DMS 273 (cell line): ENCODE data around the gene SND1.

Source experiments
- DNase-seq: peaks from one replicate; lab custom pipeline; 2025; ENCODE audit not compliant: unreplicated experiment; lab: John Stamatoyannopoulos, UW

Gene SND1

GRCh38 chr7:128076196-128076795 is 424.3 kb downstream of the SND1 start:
- no peak for DNase-seq

- peak; percentile 29 for DNase-seq
Measured at GRCh38 chr7:128076796-128077271, 424.8 kb downstream of the SND1 start.

GRCh38 chr7:128078309-128078708 is 426.3 kb downstream of the SND1 start:
- DNase-seq, result no peak

DNA sequence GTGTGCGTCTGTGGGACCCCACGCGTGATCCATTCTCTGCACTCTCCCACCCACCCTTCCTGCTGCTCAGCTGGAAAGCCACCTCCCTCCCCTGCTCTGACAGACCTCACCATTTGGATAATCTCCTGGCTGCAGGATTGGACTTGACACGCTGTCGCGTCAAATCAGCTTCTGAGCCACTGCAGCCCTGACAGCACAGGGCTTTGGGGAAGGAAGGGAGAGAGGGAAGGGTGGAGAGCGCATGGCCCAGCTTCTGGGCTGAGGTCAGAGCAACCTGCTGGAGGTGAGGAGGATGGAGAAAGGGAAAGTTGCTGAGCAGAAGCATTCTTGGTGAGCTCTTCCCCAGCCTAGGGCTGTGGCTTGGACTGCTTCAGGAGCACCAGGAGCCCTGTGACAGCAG is 428.2 kb downstream of the SND1 start:
- DNase-seq, result no peak

DNA sequence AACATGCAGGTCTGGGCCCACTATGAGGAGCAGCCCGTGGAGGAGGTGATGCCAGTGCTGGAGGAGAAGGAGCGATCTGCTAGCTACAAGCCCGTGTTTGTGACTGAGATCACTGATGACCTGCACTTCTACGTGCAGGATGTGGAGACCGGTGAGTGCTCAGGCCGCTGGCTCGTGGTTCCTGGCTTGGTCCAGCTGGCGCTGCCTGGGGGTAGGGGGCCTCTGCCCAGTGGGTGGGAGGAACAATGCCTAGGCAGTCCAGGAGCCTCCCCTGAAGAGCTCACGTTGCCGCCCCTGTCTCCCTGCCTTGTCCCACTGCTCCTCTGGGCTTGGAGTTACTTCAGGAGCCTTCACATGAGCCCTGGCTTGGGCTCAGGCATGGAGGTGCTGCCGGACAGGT is 429.4 kb downstream of the SND1 start:
- DNase-seq, result no peak

DNA sequence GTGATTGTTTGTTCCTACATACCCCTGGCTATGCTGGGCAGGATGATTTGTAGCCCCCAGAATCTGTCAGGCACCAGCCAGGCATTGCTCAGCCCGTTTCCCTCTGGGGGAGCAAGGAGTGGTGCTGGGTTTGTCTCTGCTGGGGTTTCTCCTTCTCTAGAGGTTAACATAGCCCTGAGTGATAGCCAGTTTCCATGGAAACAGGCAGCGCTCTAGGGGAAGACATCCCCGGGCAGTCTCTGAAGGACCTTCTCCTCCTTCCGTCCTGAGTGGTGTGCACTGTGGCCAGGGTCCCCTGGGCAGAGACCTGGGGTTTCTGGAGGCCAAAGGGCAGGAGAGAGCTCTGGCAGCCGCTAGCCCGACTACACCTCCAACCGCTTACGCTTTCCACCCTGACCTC is 429.8 kb downstream of the SND1 start:
- DNase-seq, result no peak

GRCh38 chr7:128082431-128082830 is 430.4 kb downstream of the SND1 start:
- DNase-seq, result no peak

DNA sequence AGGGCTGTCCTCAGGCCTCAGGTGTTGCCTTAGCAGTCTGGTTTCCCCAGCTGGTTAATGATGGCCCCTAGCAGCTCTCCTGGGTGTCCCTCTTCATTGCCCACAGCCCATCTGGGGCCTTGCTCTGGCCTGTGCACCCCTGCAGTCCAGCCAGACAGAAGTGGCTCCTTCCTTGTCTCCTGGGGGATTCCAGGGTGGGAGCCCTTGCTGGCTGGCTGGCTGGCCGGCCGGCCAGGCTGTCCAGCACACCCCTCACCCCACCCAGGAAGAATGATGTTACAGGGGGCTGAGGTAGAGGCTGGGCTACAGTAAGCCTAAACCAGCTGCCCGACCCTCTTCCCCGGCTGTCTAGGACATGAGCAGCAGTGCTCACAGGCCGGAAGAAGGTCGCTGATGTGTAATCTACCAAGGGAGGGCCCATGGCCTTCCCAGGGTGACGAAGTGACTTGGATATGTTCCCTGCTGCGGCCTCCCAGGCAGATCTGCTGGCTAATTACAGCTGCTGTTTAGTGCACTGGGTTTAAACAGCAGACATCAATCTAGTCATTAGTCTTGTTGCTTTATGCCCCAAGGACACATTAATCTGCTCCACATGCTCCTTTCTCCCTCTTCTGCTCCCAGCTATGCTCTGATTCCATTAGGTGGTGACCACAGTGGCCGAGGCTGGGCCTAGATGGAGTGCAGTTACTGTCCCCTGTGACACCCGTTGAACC is 433.1 kb downstream of the SND1 start:
- no peak for DNase-seq

DNA sequence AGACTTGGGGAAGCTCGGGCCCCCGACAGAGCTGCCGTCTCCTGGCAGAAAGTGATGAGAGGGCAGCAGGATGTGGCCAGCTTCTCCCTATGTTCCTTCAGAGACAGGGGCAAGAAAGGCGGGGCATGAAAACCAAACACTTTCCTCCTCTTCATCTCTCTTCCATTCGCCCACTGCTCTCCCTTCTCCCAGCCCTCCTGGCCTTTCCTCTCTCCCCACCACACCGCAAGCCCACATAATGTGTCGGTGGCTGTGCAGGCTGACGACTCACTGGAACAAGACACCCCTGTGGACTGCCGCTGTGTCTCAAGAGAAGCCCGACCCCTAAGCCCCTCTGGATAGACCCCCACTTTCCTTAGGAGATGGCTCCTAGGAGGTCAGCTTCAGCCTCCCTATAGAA is 438.5 kb downstream of the SND1 start:
- DNase-seq, result no peak

DNA sequence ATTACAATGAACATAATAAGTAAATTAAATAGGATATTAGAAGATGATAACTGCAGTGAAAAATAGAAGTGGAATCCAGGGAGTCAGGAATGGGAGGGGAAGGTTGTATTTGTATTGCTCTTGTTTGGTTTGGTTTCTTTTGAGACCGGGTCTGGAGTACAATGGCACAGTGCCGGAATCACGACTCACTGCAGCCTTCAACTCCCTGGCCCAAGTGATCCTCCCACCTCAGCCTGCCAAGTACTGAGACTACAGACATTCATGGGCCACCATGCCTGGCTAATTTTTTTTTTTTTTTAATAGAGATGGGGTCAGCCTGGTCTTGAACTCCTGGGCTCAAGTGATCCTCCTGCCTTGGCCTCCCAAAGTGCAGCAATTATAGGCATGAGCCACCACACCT is 439.1 kb downstream of the SND1 start:
- no peak for DNase-seq

- DNase-seq, result no peak
Measured at GRCh38 chr7:128092221-128092620, 440.2 kb downstream of the SND1 start.

DNA sequence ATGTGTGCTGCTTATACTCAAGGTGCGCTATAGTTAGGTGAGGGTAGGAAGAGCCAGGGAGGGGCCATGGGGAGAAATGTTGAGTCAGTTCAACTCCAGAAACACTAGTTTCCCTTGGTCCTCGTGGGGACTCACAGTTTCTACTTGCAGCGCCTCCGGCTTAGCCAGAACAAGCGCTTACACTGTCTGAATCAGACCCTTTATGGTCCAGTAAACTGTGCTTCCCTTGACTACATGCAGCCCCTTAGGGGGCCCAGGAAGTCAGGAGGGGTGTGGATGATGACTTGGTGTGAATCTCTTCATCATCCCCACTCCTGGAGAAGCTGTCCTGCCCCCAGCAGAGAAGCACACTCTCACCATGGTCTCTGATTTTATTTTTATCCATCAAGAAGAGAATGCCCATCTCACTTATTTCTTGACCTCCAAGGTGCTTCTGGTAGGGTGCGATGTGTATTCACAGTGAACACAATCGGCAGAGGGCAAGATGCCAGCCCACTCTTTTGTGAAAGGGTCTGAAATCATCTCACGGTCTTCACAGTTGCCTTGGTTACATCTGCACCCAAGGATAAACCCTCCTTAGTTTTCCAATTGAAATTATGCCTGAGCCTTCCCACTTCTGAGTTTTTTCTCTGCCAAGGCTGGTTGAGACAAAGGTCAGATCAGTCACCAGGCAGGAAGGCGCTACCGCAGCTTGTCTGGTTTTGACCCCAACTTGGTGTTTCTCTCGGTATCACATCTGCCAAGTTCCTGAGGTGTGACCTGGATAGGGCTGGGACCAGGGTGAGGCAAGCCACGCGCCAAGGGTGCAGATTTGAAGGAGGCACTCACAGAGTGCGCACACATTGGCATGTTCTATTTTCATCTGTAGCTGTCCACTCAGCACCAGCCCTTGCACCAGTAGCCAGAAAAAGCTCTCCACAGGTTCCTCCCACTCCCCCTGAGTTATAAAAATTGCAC is 441.9 kb downstream of the SND1 start:
- DNase-seq, result no peak

GRCh38 chr7:128094686-128095085 is 442.7 kb downstream of the SND1 start:
- peak; percentile 31 for DNase-seq

DNA sequence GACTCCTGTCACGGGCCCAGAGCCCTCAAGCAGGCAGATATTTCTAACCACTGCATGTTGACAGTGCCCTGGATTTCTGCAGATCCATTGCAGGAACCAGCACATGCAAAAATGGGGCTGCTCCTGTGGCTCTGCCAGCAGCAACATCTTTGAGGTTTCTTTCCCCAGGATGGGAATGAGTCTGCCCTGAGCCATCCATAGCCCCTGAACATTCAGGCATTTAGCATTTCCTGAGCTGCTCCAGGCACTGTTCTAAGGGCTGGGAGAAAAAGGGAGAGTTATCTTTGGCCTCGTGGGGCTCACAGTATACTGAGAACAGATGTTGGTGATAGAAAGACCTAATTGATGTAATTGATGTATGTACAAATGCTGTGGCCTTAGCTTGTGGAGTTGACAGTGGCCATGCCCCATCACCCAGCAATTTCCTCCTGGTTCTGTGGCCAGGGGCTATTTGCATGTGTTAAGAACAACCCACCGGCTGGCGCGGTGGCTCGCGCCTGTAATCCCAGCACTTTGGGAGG is 445.3 kb downstream of the SND1 start:
- DNase-seq, result no peak

DNA sequence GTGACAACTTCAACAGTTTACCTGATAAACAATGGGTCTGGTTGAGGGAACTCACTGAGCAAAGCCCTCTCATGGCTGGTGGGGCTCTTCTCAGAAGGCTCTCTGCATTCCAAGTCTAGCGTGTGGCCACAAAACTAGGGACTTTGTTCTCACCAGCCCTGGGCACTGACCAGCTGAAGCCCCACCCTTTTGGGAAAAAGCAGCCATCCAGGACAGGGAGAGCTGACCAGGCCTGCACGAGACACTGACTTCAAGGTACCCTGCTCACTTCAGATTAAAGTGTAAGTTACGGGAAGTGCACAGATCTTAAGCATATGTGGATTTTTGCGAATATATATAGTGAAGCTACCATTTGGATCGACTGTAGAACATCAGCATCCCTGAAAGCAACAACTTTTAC is 446.6 kb downstream of the SND1 start:
- no peak for DNase-seq

DNA sequence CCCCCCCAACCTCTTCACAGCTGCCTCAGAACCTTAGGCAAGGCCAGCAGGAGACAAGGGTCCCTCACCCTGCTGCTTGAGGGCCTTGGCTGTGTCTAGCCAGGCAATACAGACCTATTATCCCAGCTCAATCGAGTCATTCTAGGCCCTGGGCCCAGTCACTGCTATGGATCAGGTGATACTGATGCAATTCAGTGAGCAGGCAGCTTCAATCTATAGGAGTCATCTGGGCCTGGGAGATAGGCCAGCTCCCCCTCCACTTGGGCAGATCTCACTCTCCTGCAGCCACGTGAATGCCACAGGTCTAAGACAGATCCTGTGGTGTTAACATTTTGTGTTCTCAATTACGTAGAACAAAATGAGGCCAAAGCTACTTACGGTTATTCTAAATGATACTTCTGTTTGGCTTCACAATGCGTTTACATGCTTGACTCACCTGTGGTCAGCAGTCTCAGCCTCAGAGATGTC is 447.2 kb downstream of the SND1 start:
- DNase-seq, result no peak

DNA sequence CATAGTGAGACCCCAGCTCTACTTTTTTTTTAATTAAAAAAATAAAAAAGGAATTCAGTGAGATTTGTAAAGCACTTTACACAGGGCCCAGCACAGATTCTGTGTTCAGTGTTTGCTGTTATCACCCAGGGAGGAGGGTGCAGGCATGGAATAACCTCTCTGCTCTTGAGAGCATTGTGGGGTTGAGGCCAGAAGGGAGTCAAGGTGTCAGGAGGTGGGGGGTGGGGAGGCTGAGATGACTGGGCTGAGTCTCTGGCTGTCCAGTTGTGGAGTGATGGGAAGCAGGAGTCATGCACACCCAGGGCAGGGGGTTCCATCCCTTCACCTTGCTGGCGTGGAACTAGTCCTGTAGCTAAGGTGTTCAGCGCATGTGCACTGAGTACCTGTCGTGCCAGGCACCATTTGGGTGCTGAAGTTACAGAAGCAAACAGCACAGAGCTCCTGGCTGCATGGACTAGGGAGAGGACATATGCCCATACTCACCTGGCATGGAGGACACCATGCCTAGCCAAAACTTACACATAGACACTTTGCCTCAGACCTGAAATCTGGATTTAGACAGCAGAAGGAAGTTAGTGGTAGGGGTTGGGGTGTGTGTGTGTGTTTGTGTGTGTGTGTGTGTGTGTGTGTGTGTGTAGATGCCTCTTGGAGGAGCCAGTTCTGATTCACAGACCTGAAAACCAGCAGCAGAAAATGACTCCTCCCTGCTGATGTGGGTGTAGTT is 448.4 kb downstream of the SND1 start:
- DNase-seq, result no peak

DNA sequence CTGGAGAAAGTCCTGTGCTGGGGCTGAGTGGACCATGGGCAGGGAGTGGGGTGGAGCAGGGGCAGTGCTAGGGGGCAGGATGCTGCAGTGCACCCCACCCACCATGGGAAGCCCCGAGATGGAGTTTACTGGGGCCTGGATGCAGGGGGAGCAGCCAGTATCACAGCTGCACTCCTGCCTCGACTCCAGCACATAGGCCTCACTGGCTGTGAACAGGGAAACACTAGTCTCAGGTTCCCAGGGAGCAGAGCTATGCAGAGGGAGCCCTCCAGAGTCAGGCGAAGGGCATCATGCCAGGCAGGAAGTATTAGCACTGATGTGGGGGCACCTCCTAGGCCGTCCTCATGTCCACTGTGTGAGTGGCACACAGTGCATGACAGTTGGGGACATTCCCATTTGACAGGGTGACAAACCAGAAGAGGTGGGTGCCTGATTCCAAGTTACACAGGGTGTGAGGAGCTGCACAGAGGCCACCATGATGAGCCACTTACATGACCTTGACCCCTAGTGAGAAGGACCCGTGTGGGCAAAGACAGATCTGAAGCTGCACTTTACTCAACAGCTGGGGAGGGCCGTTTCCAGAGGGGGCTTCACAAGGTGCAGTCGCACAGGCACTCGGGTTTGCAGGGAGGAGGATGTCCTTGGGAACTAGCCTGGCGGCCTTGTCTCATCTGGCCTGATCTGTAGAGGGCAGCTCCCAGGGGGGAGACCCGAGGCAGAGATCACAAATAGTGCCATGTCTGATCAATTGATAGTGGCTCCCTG is 449.1 kb downstream of the SND1 start:
- DNase-seq, result peak; percentile 39

DNA sequence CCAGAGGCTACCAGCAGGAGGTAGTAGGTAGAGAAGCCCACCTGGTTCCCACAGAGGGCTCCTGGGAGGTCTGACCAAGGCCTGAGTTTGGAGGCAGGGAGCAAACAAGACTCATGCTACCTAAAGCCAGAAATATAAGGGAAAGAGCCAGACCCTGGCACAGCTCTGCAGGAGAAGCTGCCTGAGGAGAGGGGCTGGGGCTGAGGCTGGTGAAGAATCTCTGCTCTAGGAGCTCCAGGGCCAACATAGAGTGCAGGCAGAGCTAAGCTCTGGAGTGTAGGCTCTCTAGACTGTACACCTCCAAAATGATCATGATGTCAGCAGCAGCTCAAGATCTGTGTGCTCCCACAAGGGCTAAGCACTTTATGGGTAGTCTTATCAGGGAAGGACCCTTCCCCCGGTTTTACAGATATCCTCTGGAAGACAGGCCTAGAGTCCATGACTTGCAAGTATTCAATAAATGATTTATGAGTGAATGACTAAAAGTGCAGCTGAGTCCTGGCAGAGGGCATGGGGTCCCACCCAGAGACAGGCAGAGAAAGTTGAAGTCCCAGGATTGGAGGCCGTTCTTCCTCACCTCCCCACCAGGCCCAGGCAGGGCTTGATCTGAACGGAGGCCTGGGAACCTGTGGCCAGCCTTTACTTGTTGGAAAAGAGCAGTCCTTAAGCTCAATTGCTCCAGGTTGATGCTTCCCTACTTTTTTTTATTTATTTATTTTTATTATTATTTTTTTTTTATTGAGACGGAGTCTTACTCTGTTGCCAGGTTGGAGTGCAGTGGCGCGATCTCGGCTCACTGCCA is 450.7 kb downstream of the SND1 start:
- peak; percentile 59 for DNase-seq
